NB4 (cell line): ENCODE measurements around the gene C2orf15.

Source experiments
- CTCF ChIP-seq: IDR thresholded peaks from one replicate; pipeline ENCODE4 v1.5.1; 2012; ENCODE audit warnings: low read depth, low read length
- POLR2A ChIP-seq: IDR thresholded peaks from 2 replicates; pipeline ENCODE4 v1.6.1; 2011; ENCODE audit warnings: mild to moderate bottlenecking; ENCODE audit not compliant: insufficient read length; ENCODE audit errors: extremely low read depth
- TF ChIP-seq, protein P1 (sequence below): IDR thresholded peaks from 2 replicates; pipeline ENCODE4 v1.6.1; 2011; ENCODE audit warnings: low read depth, low read length

DNA sequence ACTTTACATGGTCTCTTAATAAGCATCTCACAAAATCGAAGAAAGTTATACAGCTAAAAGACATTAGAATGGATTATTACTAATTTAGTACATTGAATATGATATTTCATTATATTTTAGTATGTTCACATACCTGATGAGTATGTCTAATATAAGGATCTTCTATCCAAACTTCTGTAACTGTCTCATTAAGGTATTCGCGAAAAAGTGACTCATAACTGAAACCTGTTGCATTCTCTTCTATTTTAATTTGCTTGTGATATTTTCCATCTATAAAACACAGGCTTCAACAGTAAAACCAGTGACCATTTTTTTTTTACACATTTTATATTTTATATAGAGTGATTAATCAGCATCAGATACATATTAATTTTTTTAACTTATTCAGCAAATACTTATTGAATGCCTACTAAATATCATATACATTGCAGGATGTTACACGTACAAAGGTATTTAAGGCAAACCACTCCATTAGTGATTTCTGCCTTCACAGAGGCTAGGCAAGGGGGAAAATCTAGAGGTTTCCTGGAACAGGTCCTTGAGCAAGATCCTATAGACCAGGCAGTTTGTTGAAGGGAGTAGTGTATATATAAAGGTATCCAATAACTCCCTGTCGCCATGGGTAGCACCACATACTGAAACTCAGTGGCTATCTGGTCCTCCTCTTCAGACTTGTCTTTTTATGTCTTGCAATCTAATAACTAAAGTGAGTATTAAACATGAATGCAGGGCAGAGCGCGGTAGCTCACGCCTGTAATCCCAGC is 30.1 kb downstream of the C2orf15 start:
- TF ChIP-seq POLR2A: no peak
- TF ChIP-seq CTCF: no peak
- TF ChIP-seq, protein P1, sequence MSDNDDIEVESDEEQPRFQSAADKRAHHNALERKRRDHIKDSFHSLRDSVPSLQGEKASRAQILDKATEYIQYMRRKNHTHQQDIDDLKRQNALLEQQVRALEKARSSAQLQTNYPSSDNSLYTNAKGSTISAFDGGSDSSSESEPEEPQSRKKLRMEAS: no peak
